Endodermal cell (in vitro differentiated cells): ENCODE results near the gene ZNRF3. TPM values are rescaled to one million over a fixed set of nuclear protein-coding genes. Genes with fewer than 3 reads are reported as not detected.

Source experiments
- DNase-seq: peaks from one replicate; pipeline ENCODE4 v3.0.0-alpha.2; 2017
- H3K27ac ChIP-seq: 2 replicates; pipeline ENCODE4 v1.5.1; 2013; ENCODE audit warnings: mild to moderate bottlenecking, low read depth, low read length, moderate library complexity
- H3K27me3 ChIP-seq: 2 replicates; pipeline ENCODE4 v1.6.1; 2013; ENCODE audit warnings: mild to moderate bottlenecking, low read length, moderate library complexity; ENCODE audit not compliant: insufficient read depth, control insufficient read depth, poor library complexity, severe bottlenecking
- H3K36me3 ChIP-seq: 2 replicates; pipeline ENCODE4 v1.7.0; 2013; ENCODE audit warnings: mild to moderate bottlenecking, low read length, moderate library complexity; ENCODE audit not compliant: control insufficient read depth, insufficient read depth
- H3K4me1 ChIP-seq: one replicate; pipeline ENCODE4 v1.7.0; 2013; ENCODE audit warnings: low read length; ENCODE audit not compliant: control insufficient read depth, insufficient read depth
- H3K4me3 ChIP-seq: 2 replicates; pipeline ENCODE4 v1.5.1; 2013; ENCODE audit warnings: mild to moderate bottlenecking, low read length, moderate library complexity
- H3K9ac ChIP-seq: 2 replicates; pipeline ENCODE4 v1.6.1; 2013; ENCODE audit warnings: mild to moderate bottlenecking, low read length, moderate library complexity; ENCODE audit not compliant: poor library complexity, severe bottlenecking; ENCODE audit errors: extremely low read depth
- H3K9me3 ChIP-seq: 2 replicates; pipeline ENCODE4 v1.6.1; 2013; ENCODE audit warnings: mild to moderate bottlenecking, low read length, moderate library complexity; ENCODE audit not compliant: control insufficient read depth
- H3K27ac Mint-ChIP-seq: 2 replicates; pipeline ENCODE4 v1.8.0; 2020; ENCODE audit warnings: mixed read lengths
- H3K27me3 Mint-ChIP-seq: 2 replicates; pipeline ENCODE4 v1.8.0; 2021; ENCODE audit warnings: mild to moderate bottlenecking, mixed read lengths; ENCODE audit not compliant: insufficient read depth
- H3K36me3 Mint-ChIP-seq: 2 replicates; pipeline ENCODE4 v1.8.0; 2020; ENCODE audit warnings: low read depth, mixed read lengths
- H3K4me1 Mint-ChIP-seq: 2 replicates; pipeline ENCODE4 v1.8.0; 2020; ENCODE audit warnings: mixed read lengths
- H3K4me3 Mint-ChIP-seq: 2 replicates; pipeline ENCODE4 v1.8.0; 2020; ENCODE audit warnings: mild to moderate bottlenecking, moderate library complexity, mixed read lengths
- H3K9me3 Mint-ChIP-seq: 2 replicates; pipeline ENCODE4 v1.8.0; 2020; ENCODE audit warnings: mild to moderate bottlenecking, mixed read lengths
- CTCF ChIP-seq: fragments of 200-600 bp; sonication (generic); conservative IDR thresholded peaks from 2 replicates; pipeline ENCODE4 v1.5.0; 2021; ENCODE audit warnings: antibody characterized with exemption, mild to moderate bottlenecking
- WGBS, 2 experiments: methylation state at CpG; one replicate each; pipeline versions ENCODE4 v1.1.5 to v1.1.7; 2013; ENCODE audit warnings: missing lambda C conversion rate in 2 of 2, mixed read lengths in 1 of 2; ENCODE audit not compliant: insufficient coverage in 1 of 2, insufficient read length in 1 of 2; 5-methylcytosine and 5-hydroxymethylcytosine counted together
- total RNA-seq, 2 donors: library from RNA; stranded (reverse); fragmentation: NEBNext Ultra II Directional in 1 of 2; extraction: Animal tissue kit (Norgen Biotek cat#: 25700) in 1 of 2; gene quantifications; 2 replicates in 1 of 2; 3 replicates in 1 of 2; pipeline ENCODE4 v1.2.1, GENCODE V29; 2021

The ZNRF3 gene
- total RNA-seq, 2 donors from 2014 or later: 15.8 to 19.8 TPM

DNA sequence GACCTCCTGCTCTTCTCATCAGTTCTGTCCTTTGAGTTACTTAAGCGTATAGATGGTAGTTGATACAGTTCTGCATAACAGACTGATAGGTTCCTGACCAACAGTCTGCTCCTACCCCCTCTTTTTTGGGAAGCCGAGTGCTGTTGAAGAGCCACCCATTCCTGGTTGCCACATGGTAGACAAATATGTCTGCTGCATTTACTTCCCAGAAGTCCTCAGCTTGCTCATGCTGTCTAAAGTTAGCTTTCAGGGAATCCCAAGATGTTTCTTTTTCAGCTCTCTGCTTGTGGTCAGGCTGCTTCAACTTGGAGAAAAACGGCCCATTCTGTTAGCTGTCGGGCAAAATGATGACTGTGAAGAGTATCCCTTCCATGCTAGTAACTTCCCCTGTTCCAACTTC lies 129.6 kb downstream of the ZNRF3 start:
- H3K9me3 ChIP-seq: no peaks in the 10 kb centered on the region
- H3K4me3 Mint-ChIP-seq: no peak overlapping the region
- no peak for TF ChIP-seq CTCF
- peaks cover 50% of the 10 kb centered on the region for H3K4me1 Mint-ChIP-seq
- H3K27ac ChIP-seq: peak overlapping the region; percentile 33
- no peaks in the 10 kb centered on the region for H3K9me3 Mint-ChIP-seq
- WGBS, 2 experiments: 84 to 97% methylated on average over 3 to 4 of the region's 4 CpGs
- no peak overlapping the region for H3K27ac Mint-ChIP-seq
- no peaks in the 10 kb centered on the region for H3K27me3 ChIP-seq
- peaks cover 14% of the 10 kb centered on the region for H3K4me1 ChIP-seq
- no peak for DNase-seq
- H3K36me3 Mint-ChIP-seq: peaks cover 11% of the 10 kb centered on the region
- no peaks in the 10 kb centered on the region for H3K27me3 Mint-ChIP-seq
- H3K36me3 ChIP-seq: peaks cover 19% of the 10 kb centered on the region
- no peak overlapping the region for H3K4me3 ChIP-seq
- H3K9ac ChIP-seq: no peak overlapping the region

DNA sequence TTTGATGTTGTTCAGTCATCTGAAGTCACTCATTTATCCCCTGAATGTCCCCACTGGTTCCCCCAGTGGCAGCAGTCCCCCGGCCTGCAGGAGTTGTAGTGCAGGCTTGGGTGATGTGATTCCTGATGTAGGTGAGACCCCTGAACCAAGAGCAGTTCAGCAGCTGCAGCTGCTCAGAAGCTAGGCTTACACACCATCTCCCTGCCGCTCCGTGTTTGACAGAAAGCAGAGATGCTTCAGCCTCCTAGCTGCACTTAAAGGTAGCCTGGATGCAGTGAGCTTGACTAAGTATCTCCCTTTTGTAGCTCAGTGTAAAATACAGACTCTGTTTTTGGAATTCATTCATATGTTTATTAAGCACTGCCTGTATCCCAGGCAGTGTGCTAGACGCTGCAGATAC lies 130.9 kb downstream of the ZNRF3 start:
- Histone ChIP-seq H3K27ac (peak overlapping the region; percentile 25), H3K4me1 (peaks cover 11% of the 10 kb centered on the region), H3K9me3 (peaks cover 4% of the 10 kb centered on the region), H3K9ac (no peak overlapping the region), H3K27me3 (no peaks in the 10 kb centered on the region), H3K36me3 (peaks cover 19% of the 10 kb centered on the region), H3K4me3 (no peak overlapping the region)
- no peaks in the 10 kb centered on the region for H3K27me3 Mint-ChIP-seq
- H3K27ac Mint-ChIP-seq: no peak overlapping the region
- WGBS, 2 experiments: 77 to 92% methylated on average over 4 of the region's 4 CpGs
- peaks cover 22% of the 10 kb centered on the region for H3K36me3 Mint-ChIP-seq
- no peak for DNase-seq
- TF ChIP-seq CTCF: no peak
- H3K4me1 Mint-ChIP-seq: peaks cover 37% of the 10 kb centered on the region
- peaks cover 3% of the 10 kb centered on the region for H3K9me3 Mint-ChIP-seq
- H3K4me3 Mint-ChIP-seq: no peak overlapping the region

DNA sequence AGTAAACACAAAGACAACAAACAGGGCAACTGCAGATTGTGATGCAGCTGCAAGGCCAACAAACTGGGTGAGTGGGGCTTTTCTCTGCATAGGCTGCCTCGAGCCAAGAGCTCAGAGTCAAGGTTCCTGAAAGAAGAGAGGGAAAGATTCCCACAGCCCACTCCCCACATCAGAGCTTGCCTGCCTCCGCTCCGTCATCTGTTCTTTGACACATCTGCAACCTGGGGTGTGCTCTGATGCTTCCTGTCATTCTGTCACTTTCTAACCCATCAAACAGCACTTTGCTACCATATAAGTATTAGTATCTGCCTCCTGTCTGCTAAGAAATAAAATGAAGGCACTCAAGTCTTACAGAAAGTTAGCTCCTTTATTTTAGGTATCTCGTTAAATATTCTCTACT lies 131.4 kb downstream of the ZNRF3 start:
- Mint-ChIP-seq H3K36me3 (peaks cover 22% of the 10 kb centered on the region), H3K9me3 (peaks cover 3% of the 10 kb centered on the region), H3K4me1 (peaks cover 36% of the 10 kb centered on the region), H3K4me3 (no peak overlapping the region), H3K27ac (no peak overlapping the region), H3K27me3 (no peaks in the 10 kb centered on the region)
- H3K36me3 ChIP-seq: peaks cover 19% of the 10 kb centered on the region
- 83 to 88% methylated on average over 4 of the region's 4 CpGs for WGBS, 2 experiments
- no peak for DNase-seq
- no peak overlapping the region for H3K4me3 ChIP-seq
- H3K9ac ChIP-seq: no peak overlapping the region
- peaks cover 4% of the 10 kb centered on the region for H3K9me3 ChIP-seq
- no peak for TF ChIP-seq CTCF
- H3K4me1 ChIP-seq: peaks cover 11% of the 10 kb centered on the region
- H3K27ac ChIP-seq: peak overlapping the region; percentile 25
- H3K27me3 ChIP-seq: no peaks in the 10 kb centered on the region
